Adrenal gland (tissue), 5 donors: ENCODE results near the gene YARS1.

Source experiments
- POLR2A ChIP-seq, 2 donors: fragments of 450-650 bp; IDR thresholded peaks; one replicate each; pipeline ENCODE4 v1.6.1; 2017; ENCODE audit warnings: antibody characterized with exemption in 2 of 2, mild to moderate bottlenecking in 2 of 2, moderate library complexity in 1 of 2
- TF ChIP-seq, protein P1 (sequence below), 6 experiments: fragments of 450-650 bp in 4 of 6; fragments of 200-600 bp in 2 of 6; sonication (generic) in 1 of 6; IDR thresholded peaks; 1 replicate in 5 of 6; 2 replicates in 1 of 6; pipeline versions ENCODE4 v1.5.1 to v1.8.0; 2016 to 2021; ENCODE audit warnings: antibody characterized with exemption in 6 of 6, mild to moderate bottlenecking in 2 of 6, moderate library complexity in 1 of 6
- donor health status: DM: no; HTN: no; CAD: no.

DNA sequence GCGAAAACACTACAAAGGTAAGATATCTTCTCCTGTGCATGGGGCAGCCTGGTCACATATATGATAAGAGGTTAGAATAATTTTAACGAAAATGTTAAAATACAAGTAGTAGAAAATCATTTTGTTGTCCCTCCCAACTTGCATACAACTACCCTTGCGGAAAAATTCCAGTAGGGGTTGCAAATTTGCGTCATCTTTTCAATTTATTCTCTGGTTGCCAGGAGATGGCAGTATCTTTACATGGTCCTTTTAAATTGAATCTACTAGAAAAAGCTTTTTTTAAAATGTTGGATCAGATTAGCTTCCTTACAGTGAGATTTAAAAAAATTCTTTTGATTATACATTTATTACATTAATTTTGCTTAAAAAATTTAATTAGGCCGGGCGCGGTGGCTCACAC lies 11.2 kb upstream of the YARS1 start:
- TF ChIP-seq, protein P1, sequence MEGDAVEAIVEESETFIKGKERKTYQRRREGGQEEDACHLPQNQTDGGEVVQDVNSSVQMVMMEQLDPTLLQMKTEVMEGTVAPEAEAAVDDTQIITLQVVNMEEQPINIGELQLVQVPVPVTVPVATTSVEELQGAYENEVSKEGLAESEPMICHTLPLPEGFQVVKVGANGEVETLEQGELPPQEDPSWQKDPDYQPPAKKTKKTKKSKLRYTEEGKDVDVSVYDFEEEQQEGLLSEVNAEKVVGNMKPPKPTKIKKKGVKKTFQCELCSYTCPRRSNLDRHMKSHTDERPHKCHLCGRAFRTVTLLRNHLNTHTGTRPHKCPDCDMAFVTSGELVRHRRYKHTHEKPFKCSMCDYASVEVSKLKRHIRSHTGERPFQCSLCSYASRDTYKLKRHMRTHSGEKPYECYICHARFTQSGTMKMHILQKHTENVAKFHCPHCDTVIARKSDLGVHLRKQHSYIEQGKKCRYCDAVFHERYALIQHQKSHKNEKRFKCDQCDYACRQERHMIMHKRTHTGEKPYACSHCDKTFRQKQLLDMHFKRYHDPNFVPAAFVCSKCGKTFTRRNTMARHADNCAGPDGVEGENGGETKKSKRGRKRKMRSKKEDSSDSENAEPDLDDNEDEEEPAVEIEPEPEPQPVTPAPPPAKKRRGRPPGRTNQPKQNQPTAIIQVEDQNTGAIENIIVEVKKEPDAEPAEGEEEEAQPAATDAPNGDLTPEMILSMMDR (IDR thresholded peaks at IDR 0.05): peak in 4 of 6 experiments; percentile 9 to 33 (median 26)
- TF ChIP-seq POLR2A (IDR thresholded peaks at IDR 0.05): no peak
